GM21717 (cell line): ENCODE data around the gene GFY.

ENCODE experiments used
- ATAC-seq: cut with Tn5 transposase; IDR thresholded peaks from one replicate; pipeline ENCODE4 v1.9.1; 2021; ENCODE audit warnings: mild to moderate bottlenecking, moderate library complexity; ENCODE audit not compliant: unreplicated experiment

GFY gene

GRCh38 chr19:49425178-49425577, at the start of gene GFY:
Gene GFY, plus strand, starts transcription at chr19:49425388. Its CDS starts 1,043 bp downstream, at chr19:49426431.
- no peak for ATAC-seq

- no peak for ATAC-seq
These were observed 46.7 kb upstream of the GFY start for GRCh38 chr19:49378512-49378911.

- no peak for ATAC-seq
These were observed 44.8 kb upstream of the GFY start for GRCh38 chr19:49380391-49380790.

- ATAC-seq: no peak
These were observed 42.5 kb upstream of the GFY start for GRCh38 chr19:49382639-49383038.

GRCh38 chr19:49383599-49383998, 41.6 kb upstream of the GFY start:
- ATAC-seq: no peak

GRCh38 chr19:49387936-49388372, 37.2 kb upstream of the GFY start, which contains the start of gene KASH5:
Gene KASH5, plus strand, starts transcription at chr19:49388249. Its CDS starts 2,635 bp downstream, at chr19:49390884.
- no peak for ATAC-seq

- no peak for ATAC-seq
These were observed 35.8 kb upstream of the GFY start for GRCh38 chr19:49389406-49389805.

- no peak for ATAC-seq
These were observed 34.9 kb upstream of the GFY start for GRCh38 chr19:49390131-49390928.

GRCh38 chr19:49390929-49391359, 34.2 kb upstream of the GFY start:
- ATAC-seq: no peak

GRCh38 chr19:49391581-49392399, 33.4 kb upstream of the GFY start:
- ATAC-seq: no peak

- no peak for ATAC-seq
These were observed 31.3 kb upstream of the GFY start for GRCh38 chr19:49393881-49394280.

GRCh38 chr19:49395581-49396407, 29.4 kb upstream of the GFY start:
- ATAC-seq: no peak

- no peak for ATAC-seq
These were observed 28.3 kb upstream of the GFY start for GRCh38 chr19:49396738-49397505.

GRCh38 chr19:49398001-49398615, 27.1 kb upstream of the GFY start:
- ATAC-seq: no peak

- ATAC-seq: no peak
These were observed 26.3 kb upstream of the GFY start for GRCh38 chr19:49398931-49399330.

- no peak for ATAC-seq
These were observed 25.2 kb upstream of the GFY start for GRCh38 chr19:49400029-49400428.

- no peak for ATAC-seq
These were observed 21.6 kb upstream of the GFY start for GRCh38 chr19:49403404-49404187.

- ATAC-seq: no peak
These were observed 18.1 kb upstream of the GFY start for GRCh38 chr19:49407079-49407478.

- ATAC-seq: no peak
These were observed 17.6 kb upstream of the GFY start for GRCh38 chr19:49407482-49408015.
